ENCODE measurements around the gene NUCKS1.

Gene NUCKS1

GRCh38 chr1:205693421-205693991 is 56.5 kb downstream of the NUCKS1 start:
- DNase-seq: no peak

- no peak for DNase-seq
Observed at GRCh38 chr1:205692423-205692822, 57.6 kb downstream of the NUCKS1 start.

GRCh38 chr1:205690122-205690756 is 59.7 kb downstream of the NUCKS1 start:
- DNase-seq: no peak

- no peak for DNase-seq
Observed at GRCh38 chr1:205689479-205689878, 60.5 kb downstream of the NUCKS1 start.

- DNase-seq: no peak
Observed at GRCh38 chr1:205688171-205689080, 61.6 kb downstream of the NUCKS1 start.

- no peak for DNase-seq
Observed at GRCh38 chr1:205687242-205687641, 62.7 kb downstream of the NUCKS1 start.

GRCh38 chr1:205681364-205681763 is 68.6 kb downstream of the NUCKS1 start:
- no peak for DNase-seq

GRCh38 chr1:205680073-205680851 is 69.7 kb downstream of the NUCKS1 start, which contains the start of gene SLC45A3:
SLC45A3 (minus strand) TSS chr1:205680509; CDS start chr1:205664656, 15,853 bp downstream.
- DNase-seq: peak; percentile 48 to 57

- no peak for DNase-seq
Observed at GRCh38 chr1:205678286-205679111, 71.5 kb downstream of the NUCKS1 start.

- DNase-seq: no peak
Observed at GRCh38 chr1:205677167-205677566, 72.8 kb downstream of the NUCKS1 start.

GRCh38 chr1:205676597-205676996 is 73.4 kb downstream of the NUCKS1 start:
- no peak for DNase-seq

- DNase-seq: no peak
Observed at GRCh38 chr1:205676002-205676401, 74.0 kb downstream of the NUCKS1 start.

GRCh38 chr1:205675247-205675646 is 74.7 kb downstream of the NUCKS1 start:
- no peak for DNase-seq

- no peak for DNase-seq
Observed at GRCh38 chr1:205672970-205673369, 77.0 kb downstream of the NUCKS1 start.

GRCh38 chr1:205672395-205672889 is 77.5 kb downstream of the NUCKS1 start:
- DNase-seq: no peak

GRCh38 chr1:205670611-205671430 is 79.2 kb downstream of the NUCKS1 start:
- no peak for DNase-seq

GRCh38 chr1:205670150-205670446 is 79.9 kb downstream of the NUCKS1 start:
- DNase-seq: no peak

GRCh38 chr1:205669341-205670149 is 80.4 kb downstream of the NUCKS1 start:
- no peak for DNase-seq

- DNase-seq: no peak
Observed at GRCh38 chr1:205668951-205669340, 81.0 kb downstream of the NUCKS1 start.

Measured in activated T-cell treated with anti-CD3 and anti-CD28 coated beads, Interleukin-2, amount 50 U/mL, for 48 hours (primary cell).